ENCODE measurements around the gene PRRT1B.

Gene PRRT1B

GRCh38 chr9:131530920-131531832 lies 14.1 kb upstream of the PRRT1B start, which contains the start of gene UCK1:
UCK1 (minus strand) TSS chr9:131531263; CDS start chr9:131531174, 89 bp downstream.
- H3K9ac ChIP-seq (ENCODE audit: low read length): peak within 1 kb of the TSS; percentile 84
- H3K27ac ChIP-seq (ENCODE audit: low read length): no peak within 1 kb of the TSS
- H3K4me1 ChIP-seq (ENCODE audit: low read length): peaks cover 10% of the 10 kb centered on the region; the same call in 1 of the 2 replicates
- H3K27me3 ChIP-seq (ENCODE audit: low read depth, low read length): no peaks in the 10 kb centered on the region
- H2AFZ ChIP-seq (ENCODE audit: low read depth, low read length): peak within 1 kb of the TSS; percentile 97; the same call in 1 of the 2 replicates
- no peaks in the 10 kb centered on the region for H3K9me3 ChIP-seq (ENCODE audit: insufficient read depth, low read length)
- peak within 1 kb of the TSS; percentile 88 for H3K4me2 ChIP-seq (ENCODE audit: low read length)
- no peak for TF ChIP-seq EZH2phosphoT487 (IDR thresholded peaks at IDR 0.05; ENCODE audit: low read depth)
- peaks cover 11% of the 10 kb centered on the region for H3K36me3 ChIP-seq (replicated peaks; ENCODE audit: low read depth, low read length)
- no peaks in the 10 kb centered on the region for H4K20me1 ChIP-seq (ENCODE audit: insufficient read depth, low read length)
- peak within 1 kb of the TSS; percentile 96 for H3K4me3 ChIP-seq (ENCODE audit: low read length)
- peaks cover 13% of the 10 kb centered on the region for H3K79me2 ChIP-seq (ENCODE audit: low read length)

GRCh38 chr9:131534721-131535237 lies 10.5 kb upstream of the PRRT1B start:
- H3K27me3 ChIP-seq (ENCODE audit: low read depth, low read length): no peaks in the 10 kb centered on the region
- peaks cover 11% of the 10 kb centered on the region for H3K79me2 ChIP-seq (ENCODE audit: low read length)
- no peak overlapping the region for H3K4me2 ChIP-seq (ENCODE audit: low read length)
- peaks cover 10% of the 10 kb centered on the region; the same call in 1 of the 2 replicates for H3K4me1 ChIP-seq (ENCODE audit: low read length)
- no peaks in the 10 kb centered on the region for H4K20me1 ChIP-seq (ENCODE audit: insufficient read depth, low read length)
- H3K4me3 ChIP-seq (ENCODE audit: low read length): no peak overlapping the region
- no peak overlapping the region for H3K27ac ChIP-seq (ENCODE audit: low read length)
- H3K9ac ChIP-seq (ENCODE audit: low read length): no peak overlapping the region
- no peak overlapping the region for H2AFZ ChIP-seq (ENCODE audit: low read depth, low read length)
- H3K9me3 ChIP-seq (ENCODE audit: insufficient read depth, low read length): no peaks in the 10 kb centered on the region
- H3K36me3 ChIP-seq (replicated peaks; ENCODE audit: low read depth, low read length): no peaks in the 10 kb centered on the region
- TF ChIP-seq EZH2phosphoT487 (IDR thresholded peaks at IDR 0.05; ENCODE audit: low read depth) (no peak), CTCF (IDR thresholded peaks at IDR 0.05; ENCODE audit: low read depth, low read length) (no peak)

GRCh38 chr9:131537946-131538345 lies 7.4 kb upstream of the PRRT1B start:
- H3K4me2 ChIP-seq (ENCODE audit: low read length): no peak overlapping the region
- 0 out of 2 replicates have a peak, but pooled peaks cover 3% of the 10 kb centered on the region for H3K9me3 ChIP-seq (ENCODE audit: insufficient read depth, low read length)
- no peaks in the 10 kb centered on the region for H3K36me3 ChIP-seq (replicated peaks; ENCODE audit: low read depth, low read length)
- no peaks in the 10 kb centered on the region for H4K20me1 ChIP-seq (ENCODE audit: insufficient read depth, low read length)
- H3K9ac ChIP-seq (ENCODE audit: low read length): no peak overlapping the region
- TF ChIP-seq CTCF (IDR thresholded peaks at IDR 0.05; ENCODE audit: low read depth, low read length): no peak
- no peak for TF ChIP-seq EZH2phosphoT487 (IDR thresholded peaks at IDR 0.05; ENCODE audit: low read depth)
- H2AFZ ChIP-seq (ENCODE audit: low read depth, low read length): no peak overlapping the region
- no peaks in the 10 kb centered on the region for H3K79me2 ChIP-seq (ENCODE audit: low read length)
- no peaks in the 10 kb centered on the region for H3K4me1 ChIP-seq (ENCODE audit: low read length)
- no peak overlapping the region for H3K4me3 ChIP-seq (ENCODE audit: low read length)
- H3K27me3 ChIP-seq (ENCODE audit: low read depth, low read length): no peaks in the 10 kb centered on the region
- H3K27ac ChIP-seq (ENCODE audit: low read length): no peak overlapping the region

- Histone ChIP-seq H3K4me2 (ENCODE audit: low read length) (no peak overlapping the region), H3K79me2 (ENCODE audit: low read length) (no peaks in the 10 kb centered on the region), H3K9me3 (ENCODE audit: insufficient read depth, low read length) (peaks cover 11% of the 10 kb centered on the region), H3K4me3 (ENCODE audit: low read length) (no peak overlapping the region), H4K20me1 (ENCODE audit: insufficient read depth, low read length) (no peaks in the 10 kb centered on the region), H3K4me1 (ENCODE audit: low read length) (no peaks in the 10 kb centered on the region), H3K36me3 (replicated peaks; ENCODE audit: low read depth, low read length) (no peaks in the 10 kb centered on the region), H3K27ac (ENCODE audit: low read length) (no peak overlapping the region), H2AFZ (ENCODE audit: low read depth, low read length) (no peak overlapping the region), H3K27me3 (ENCODE audit: low read depth, low read length) (no peaks in the 10 kb centered on the region), H3K9ac (ENCODE audit: low read length) (no peak overlapping the region)
- TF ChIP-seq EZH2phosphoT487 (IDR thresholded peaks at IDR 0.05; ENCODE audit: low read depth) (no peak), CTCF (IDR thresholded peaks at IDR 0.05; ENCODE audit: low read depth, low read length) (no peak)
Observed at GRCh38 chr9:131539223-131539923, 6.0 kb upstream of the PRRT1B start.

Measured in OCI-LY3 (cell line).